Kidney epithelial cell (primary cell): ENCODE data around the gene SERTM2. TPM values are rescaled to one million over a fixed set of nuclear protein-coding genes. Genes with fewer than 3 reads are reported as not detected.

Source experiments
- DNase-seq: peaks from one replicate; pipeline ENCODE4 v3.0.0-alpha.2; 2010; ENCODE audit warnings: low read depth
- H3K27me3 ChIP-seq: 2 replicates; pipeline ENCODE4 v1.6.0; 2011; ENCODE audit warnings: low read length; ENCODE audit not compliant: control insufficient read depth, insufficient read depth
- H3K36me3 ChIP-seq: 2 replicates; pipeline ENCODE4 v1.5.1; 2011; ENCODE audit warnings: low read length; ENCODE audit not compliant: control insufficient read depth, insufficient read depth
- H3K4me3 ChIP-seq: 2 replicates; pipeline ENCODE4 v1.5.1; 2011; ENCODE audit warnings: low read depth, mild to moderate bottlenecking, control low read depth, low read length
- CTCF ChIP-seq: IDR thresholded peaks from 2 replicates; pipeline ENCODE4 v1.5.1; 2011; ENCODE audit warnings: mild to moderate bottlenecking, moderate library complexity, low read length, control low read depth, inconsistent platforms; ENCODE audit not compliant: insufficient read depth, poor library complexity, severe bottlenecking
- total RNA-seq: library from RNA; depleted of rRNA; stranded (reverse); fragments of >200 nt; gene quantifications from 2 replicates; pipeline ENCODE4 v1.2.3, GENCODE V29; 2015

The SERTM2 gene
- total RNA-seq, 1 donor from 2014 or later, result not detected

DNA sequence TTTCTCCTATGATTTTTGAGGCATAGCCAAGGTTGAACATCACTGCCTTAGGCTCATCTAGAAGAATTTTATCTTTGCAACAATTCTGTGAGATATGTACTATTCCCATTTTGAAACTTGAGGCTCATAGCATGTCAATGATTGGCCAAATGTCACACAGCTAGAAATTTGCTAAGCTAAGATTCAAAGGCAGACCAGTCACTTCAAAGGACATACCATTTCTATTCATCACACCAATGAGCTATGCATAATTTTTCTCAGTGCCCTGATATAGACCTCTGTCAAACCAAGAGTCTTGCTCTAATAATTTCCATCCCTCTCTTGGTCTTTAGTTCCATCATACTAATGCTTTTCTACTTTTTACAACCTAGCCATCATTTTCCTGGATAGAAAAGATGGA, 27.6 kb upstream of the SERTM2 start:
- no peak for DNase-seq
- TF ChIP-seq CTCF, result no peak
- no peaks in the 10 kb centered on the region for H3K27me3 ChIP-seq
- no peaks in the 10 kb centered on the region for H3K36me3 ChIP-seq
- no peak overlapping the region for H3K4me3 ChIP-seq

- TF ChIP-seq CTCF, result no peak
- Histone ChIP-seq H3K27me3 (no peaks in the 10 kb centered on the region), H3K4me3 (no peak overlapping the region), H3K36me3 (no peaks in the 10 kb centered on the region)
- DNase-seq, result no peak
Measured at GRCh38 chrX:111490688-111491087, 20.8 kb upstream of the SERTM2 start.

DNA sequence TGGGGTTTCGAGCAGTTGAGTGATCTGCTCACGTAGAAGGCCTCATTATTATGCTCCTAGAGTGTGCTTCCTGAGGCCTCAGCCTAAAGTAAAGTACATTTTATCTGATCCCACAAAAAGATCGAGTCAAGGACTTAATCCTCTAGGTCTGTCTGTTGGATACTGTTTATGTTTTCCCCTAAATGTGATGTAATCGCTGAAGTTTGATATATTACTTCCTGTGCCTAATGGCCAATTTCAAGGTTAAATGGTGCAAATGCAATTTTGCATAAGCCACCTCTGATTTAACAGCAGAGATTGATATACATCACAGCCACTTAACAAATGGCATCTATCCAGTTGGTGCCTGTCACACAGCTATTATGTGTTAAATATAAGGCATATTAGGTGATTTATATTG, 19.4 kb upstream of the SERTM2 start:
- Histone ChIP-seq H3K27me3 (no peaks in the 10 kb centered on the region), H3K36me3 (no peaks in the 10 kb centered on the region), H3K4me3 (no peak overlapping the region)
- TF ChIP-seq CTCF, result no peak
- DNase-seq, result no peak

- TF ChIP-seq CTCF, result no peak
- no peak overlapping the region for H3K4me3 ChIP-seq
Measured at GRCh38 chrX:111498538-111499103, 12.8 kb upstream of the SERTM2 start.

GRCh38 chrX:111503485-111503993, 7.9 kb upstream of the SERTM2 start:
- H3K27me3 ChIP-seq, result no peaks in the 10 kb centered on the region
- no peak for TF ChIP-seq CTCF
- no peaks in the 10 kb centered on the region for H3K36me3 ChIP-seq
- no peak overlapping the region for H3K4me3 ChIP-seq
- DNase-seq, result no peak

More at GRCh38 chrX:111498538-111499103, 12.8 kb upstream of the SERTM2 start:
- H3K27me3 ChIP-seq, result no peaks in the 10 kb centered on the region
- H3K36me3 ChIP-seq, result no peaks in the 10 kb centered on the region
- DNase-seq, result no peak

- Histone ChIP-seq H3K27me3 (no peaks in the 10 kb centered on the region), H3K4me3 (no peak overlapping the region), H3K36me3 (no peaks in the 10 kb centered on the region)
- no peak for TF ChIP-seq CTCF
- no peak for DNase-seq
Measured at GRCh38 chrX:111504941-111505340, 6.5 kb upstream of the SERTM2 start.
